ENCODE results near the gene FAM161B. TPM values are rescaled to one million over a fixed set of nuclear protein-coding genes. Genes with fewer than 3 reads are reported as not detected.

Gene FAM161B
- total RNA-seq, 1 experiment from 2014 or later: 2.2 TPM

DNA sequence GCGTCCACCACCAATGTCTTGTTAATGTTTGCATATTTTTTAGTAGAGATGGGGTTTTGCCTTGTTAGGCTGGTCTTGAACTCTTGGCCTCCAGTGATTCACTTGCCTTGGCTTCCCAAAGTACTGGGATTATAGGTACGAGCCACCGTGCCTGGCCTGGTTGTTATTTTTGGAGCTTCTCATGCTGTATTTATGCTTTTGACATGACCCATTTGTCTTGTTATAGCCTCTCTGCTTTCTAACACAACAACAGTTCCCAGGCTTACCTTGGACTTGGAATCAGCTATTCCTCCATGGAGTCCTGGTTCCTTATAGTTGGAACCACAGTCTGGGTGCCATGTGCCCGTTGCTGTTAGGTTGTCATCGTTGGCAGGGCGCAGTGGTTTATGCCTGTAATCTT is 33.6 kb downstream of the FAM161B start:
- no peak overlapping the region for H3K27ac ChIP-seq (ENCODE audit: low read length)
- no TSS peak for BruUV-seq (replicated peaks)
- intact Hi-C loops (cut with micrococcal nuclease; ENCODE audit: unreplicated experiment): no loop called here

GRCh38 chr14:73913256-73913655 is 36.6 kb downstream of the FAM161B start:
- DNase-seq (ENCODE audit: low read depth, low spot score) (no peak), ATAC-seq (no peak)
- BruUV-seq (replicated peaks): no TSS peak
- no peak overlapping the region for H3K27ac ChIP-seq (ENCODE audit: low read length)
- peaks cover 28% of the 10 kb centered on the region for H3K36me3 ChIP-seq (ENCODE audit: control insufficient read depth, insufficient read depth, low read length)
- no peak for TF ChIP-seq REST (IDR thresholded peaks at IDR 0.05; ENCODE audit: insufficient read depth in 1 of 2, low read depth in 2 of 2, low read length in 1 of 2)
- ChIA-PET POLR2A (interaction anchor here (0.6 kb wide), 2 partner anchors 45 to 139 kb away, joined by 5 to 6 read pairs; no protein-coding TSS in a partner anchor), CTCF (interaction anchor here (0.6 kb wide), 1 partner anchor 159 kb away, joined by 3 read pairs; no protein-coding TSS in a partner anchor)
- no peak overlapping the region for H3K4me3 ChIP-seq (ENCODE audit: low read depth in 2 of 2, low read length in 2 of 2)
- in situ Hi-C loops (cut with HindIII; ENCODE audit: low pct_unique_long_range_greater_than_20kb, low sequenced_read_pairs): no loop called here
- H3K9me3 ChIP-seq (ENCODE audit: control insufficient read depth, insufficient read depth, low read depth, low read length): no peaks in the 10 kb centered on the region
- H3K27me3 ChIP-seq (ENCODE audit: control insufficient read depth, insufficient read depth, low read length): no peaks in the 10 kb centered on the region
- H3K4me1 ChIP-seq (ENCODE audit: control insufficient read depth, insufficient read depth, low read length): no peaks in the 10 kb centered on the region
- intact Hi-C loops (cut with micrococcal nuclease; ENCODE audit: unreplicated experiment): no loop called here

More for the DNA sequence above, 33.6 kb downstream of the FAM161B start:
- ATAC-seq (no peak), DNase-seq (ENCODE audit: low read depth, low spot score) (no peak)
- no peaks in the 10 kb centered on the region for H3K4me1 ChIP-seq (ENCODE audit: control insufficient read depth, insufficient read depth, low read length)
- TF ChIP-seq POLR2AphosphoS5 (IDR thresholded peaks at IDR 0.05; ENCODE audit: low read depth, low read length) (no peak), REST (IDR thresholded peaks at IDR 0.05; ENCODE audit: insufficient read depth in 1 of 2, low read depth in 2 of 2, low read length in 1 of 2) (no peak), CTCF (IDR thresholded peaks at IDR 0.05) (no peak), TCF7L2 (IDR thresholded peaks at IDR 0.05; ENCODE audit: low read depth, low read length) (no peak), SIN3A (IDR thresholded peaks at IDR 0.05; ENCODE audit: borderline replicate concordance, insufficient read depth, low read depth, low read length) (no peak)
- no peaks in the 10 kb centered on the region for H3K27me3 ChIP-seq (ENCODE audit: control insufficient read depth, insufficient read depth, low read length)
- ChIA-PET POLR2A (interaction anchor here (0.6 kb wide), 1 partner anchor 318 kb away, joined by 3 read pairs; no protein-coding TSS in a partner anchor), CTCF (no interaction called here)
- in situ Hi-C loops (cut with HindIII; ENCODE audit: low pct_unique_long_range_greater_than_20kb, low sequenced_read_pairs): no loop called here
- H3K36me3 ChIP-seq (ENCODE audit: control insufficient read depth, insufficient read depth, low read length): peaks cover 7% of the 10 kb centered on the region; the same call in 1 of the 2 replicates
- H3K9me3 ChIP-seq (ENCODE audit: control insufficient read depth, insufficient read depth, low read depth, low read length): no peaks in the 10 kb centered on the region
- no peak overlapping the region for H3K4me3 ChIP-seq (ENCODE audit: low read depth in 2 of 2, low read length in 2 of 2)
